ENCODE results near the gene MEF2B. TPM values are rescaled to one million over a fixed set of nuclear protein-coding genes. Genes with fewer than 3 reads are reported as not detected.
A peak's percentile ranks its signal among the peaks of the same experiment; 100 is the strongest.

The MEF2B gene
- total and polyA plus RNA-seq, 4 experiments from 2014 or later, result 0.71 to 5.2 (median 3.1) TPM; not detected in 1

DNA sequence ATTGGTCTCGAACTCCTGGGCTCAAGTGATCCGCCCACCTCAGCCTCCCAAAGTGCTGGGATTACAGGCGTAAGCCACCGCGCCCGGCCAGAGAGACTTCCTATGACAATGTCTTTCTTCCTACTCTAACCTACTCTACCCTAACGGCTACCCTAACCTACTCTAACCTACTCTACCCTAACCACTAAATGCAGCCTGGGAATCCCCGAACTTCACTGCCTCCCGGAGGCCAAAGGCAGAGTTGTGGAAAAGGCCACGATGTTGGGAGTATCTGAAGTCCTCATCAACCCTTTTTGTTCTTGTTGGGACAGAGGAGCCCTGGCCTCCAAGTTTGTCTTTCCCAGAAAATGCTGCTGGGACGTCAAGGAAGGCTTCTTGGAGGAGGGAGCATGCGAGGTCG, 34.1 kb upstream of the MEF2B start:
- Mint-ChIP-seq H3K9me3 (peaks cover 0 to 4% (median 0%) of the 10 kb centered on the region in 8 donors), H3K36me3 (peaks cover 0 to 8% of the 10 kb centered on the region in 2 donors), H3K27me3 (peaks cover 0 to 4% of the 10 kb centered on the region in 2 donors), H3K27ac (peak overlapping the region in 2 of 7 donors; percentile 12 to 90), H3K4me1 (peaks cover 19 to 42% (median 35%) of the 10 kb centered on the region in 4 donors), H3K4me3 (peak overlapping the region in 7 of 8 donors; percentile 56 to 94 (median 91))
- Histone ChIP-seq H3K27me3 (ENCODE audit: insufficient read depth, low read length) (no peaks in the 10 kb centered on the region), H3K4me3 (ENCODE audit: low read length in 2 of 2) (no peak overlapping the region), H3K36me3 (ENCODE audit: insufficient read depth, low read length) (no peaks in the 10 kb centered on the region), H3K4me1 (ENCODE audit: insufficient read depth, low read length) (peaks cover 33% of the 10 kb centered on the region), H3K9me3 (ENCODE audit: control insufficient read depth in 1 of 2, low read length in 2 of 2) (no peaks in the 10 kb centered on the region), H3K27ac (ENCODE audit: low read depth, low read length) (no peak overlapping the region)
- intact Hi-C loops (cut with micrococcal nuclease), result no loop called here
- CTCF ChIA-PET (ENCODE audit: partially characterized antibody), result interaction anchor here (0.6 to 1.8 kb wide), 2 partner anchors 18 to 89 kb away, joined by 3 to 6 read pairs; no protein-coding TSS in a partner anchor
- POLR2A ChIA-PET (ENCODE audit: partially characterized antibody), result interaction anchor here (5.1 kb wide), 1 partner anchor 11 kb away, joined by 84 read pairs; the partner anchor contains the start of genes BORCS8 and RFXANK
- no peak for DNase-seq

DNA sequence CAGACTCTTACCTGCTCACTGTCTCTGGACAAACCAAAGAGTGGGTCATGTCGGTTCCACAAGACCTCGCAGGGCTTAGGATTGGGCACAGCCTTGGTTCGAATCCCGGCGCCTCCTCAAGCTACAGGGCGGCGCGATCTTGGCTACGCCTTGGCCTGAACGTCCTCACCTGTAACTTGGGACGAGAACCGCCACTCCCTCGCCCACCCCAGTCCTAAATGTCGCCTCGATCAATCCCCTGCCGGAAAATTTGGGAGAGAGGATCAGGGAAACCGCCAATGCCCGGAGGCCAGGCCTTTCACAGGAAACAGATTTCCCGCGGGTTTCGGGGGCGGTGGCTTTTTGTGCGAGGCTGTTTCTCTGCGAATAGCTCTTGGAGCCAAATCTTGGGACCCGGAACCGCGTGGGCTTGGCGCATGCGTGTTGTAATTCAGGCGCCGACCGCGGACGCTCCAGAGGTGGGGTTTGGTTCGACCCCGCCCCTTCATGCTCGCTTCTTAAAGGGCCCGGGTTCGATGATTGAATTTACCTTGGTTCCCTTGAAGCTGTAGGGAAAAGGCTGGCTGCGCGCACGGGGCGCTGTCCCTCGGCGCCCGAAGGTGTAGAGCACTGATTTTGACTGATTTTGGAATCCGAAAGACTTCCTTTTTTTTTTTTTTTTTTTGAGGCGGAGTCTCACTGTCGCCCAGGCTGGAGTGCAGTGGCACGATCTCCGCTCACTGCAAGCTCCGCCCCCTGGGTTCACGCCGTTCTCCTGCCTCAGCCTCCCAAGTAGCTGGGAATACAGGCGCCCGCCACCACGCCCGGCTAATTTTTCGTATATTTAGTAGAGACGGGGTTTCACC, 33.2 kb upstream of the MEF2B start, which contains the start of gene NR2C2AP:
Gene NR2C2AP (minus strand): TSS at position 403 of the 845 bp plus-strand sequence. CDS start 354 bp downstream, at position 49.
- H3K9me3 Mint-ChIP-seq, result peaks cover 0 to 4% (median 0%) of the 10 kb centered on the region in 8 donors
- DNase-seq, result peak; percentile 89 to 91 (median 90)
- peaks cover 2 to 12% of the 10 kb centered on the region in 2 donors for H3K36me3 Mint-ChIP-seq
- H3K27ac ChIP-seq (ENCODE audit: low read depth, low read length), result peak within 1 kb of the TSS; percentile 73
- peaks cover 19 to 43% (median 35%) of the 10 kb centered on the region in 4 donors for H3K4me1 Mint-ChIP-seq
- H3K4me3 ChIP-seq (ENCODE audit: low read length in 2 of 2), result peak within 1 kb of the TSS; percentile 69 to 93
- H3K36me3 ChIP-seq (ENCODE audit: insufficient read depth, low read length), result peaks cover 6% of the 10 kb centered on the region
- intact Hi-C loops (cut with micrococcal nuclease), result loop anchor here (1.0 kb wide), 2 partner anchors 11 to 117 kb away; partner anchors contain the start of genes BORCS8, MAU2, RFXANK and SUGP1
- peak within 1 kb of the TSS; percentile 90 to 96 (median 94) for H3K27ac Mint-ChIP-seq
- ChIA-PET CTCF (ENCODE audit: partially characterized antibody) (interaction anchor here (0.6 to 1.8 kb wide), 6 partner anchors 10 to 227 kb away, joined by 3 to 6 read pairs (median 3); no protein-coding TSS in a partner anchor), POLR2A (ENCODE audit: partially characterized antibody) (interaction anchor here (0.8 to 5.1 kb wide), 6 partner anchors 10 to 287 kb away, joined by 3 to 84 read pairs (median 4); partner anchors contain the start of genes BORCS8, COPE, DDX49 and GATAD2A)
- peak within 1 kb of the TSS; percentile 91 to 97 (median 94) for H3K4me3 Mint-ChIP-seq
- H3K4me1 ChIP-seq (ENCODE audit: insufficient read depth, low read length), result peaks cover 33% of the 10 kb centered on the region
- H3K9me3 ChIP-seq (ENCODE audit: control insufficient read depth in 1 of 2, low read length in 2 of 2), result no peaks in the 10 kb centered on the region
- H3K27me3 Mint-ChIP-seq, result peaks cover 0 to 4% of the 10 kb centered on the region in 2 donors
- no peaks in the 10 kb centered on the region for H3K27me3 ChIP-seq (ENCODE audit: insufficient read depth, low read length)

GRCh38 chr19:19202707-19203011, 32.6 kb upstream of the MEF2B start:
- ChIA-PET POLR2A (ENCODE audit: partially characterized antibody) (interaction anchor here (0.6 to 5.1 kb wide), 7 partner anchors 10 to 288 kb away, joined by 3 to 84 read pairs (median 4); partner anchors contain the start of genes BORCS8, COPE, DDX49 and GATAD2A), CTCF (ENCODE audit: partially characterized antibody) (interaction anchor here (0.6 to 1.6 kb wide), 4 partner anchors 10 to 227 kb away, joined by 3 to 6 read pairs (median 3); no protein-coding TSS in a partner anchor)
- peaks cover 28% of the 10 kb centered on the region for H3K4me1 ChIP-seq (ENCODE audit: insufficient read depth, low read length)
- peaks cover 10% of the 10 kb centered on the region for H3K36me3 ChIP-seq (ENCODE audit: insufficient read depth, low read length)
- H3K27ac Mint-ChIP-seq, result peak overlapping the region; percentile 90 to 96 (median 94)
- peaks cover 0 to 2% of the 10 kb centered on the region in 2 donors for H3K27me3 Mint-ChIP-seq
- H3K36me3 Mint-ChIP-seq, result peaks cover 5 to 16% of the 10 kb centered on the region in 2 donors
- no peaks in the 10 kb centered on the region for H3K27me3 ChIP-seq (ENCODE audit: insufficient read depth, low read length)
- H3K9me3 ChIP-seq (ENCODE audit: control insufficient read depth in 1 of 2, low read length in 2 of 2), result no peaks in the 10 kb centered on the region
- peak overlapping the region; percentile 73 for H3K27ac ChIP-seq (ENCODE audit: low read depth, low read length)
- H3K4me3 ChIP-seq (ENCODE audit: low read length in 2 of 2), result peak overlapping the region; percentile 69 to 93
- DNase-seq, result no peak
- peak overlapping the region; percentile 91 to 97 (median 94) for H3K4me3 Mint-ChIP-seq
- peaks cover 16 to 42% (median 32%) of the 10 kb centered on the region in 4 donors for H3K4me1 Mint-ChIP-seq
- H3K9me3 Mint-ChIP-seq, result peaks cover 0 to 4% (median 0%) of the 10 kb centered on the region in 8 donors
- intact Hi-C loops (cut with micrococcal nuclease), result loop anchor here (1.0 kb wide), 2 partner anchors 10 to 118 kb away; partner anchors contain the start of genes BORCS8, MAU2, RFXANK and SUGP1

GRCh38 chr19:19201697-19202630, 31.9 kb upstream of the MEF2B start:
- Mint-ChIP-seq H3K4me1 (peaks cover 9 to 35% (median 26%) of the 10 kb centered on the region in 4 donors), H3K27ac (peak overlapping the region; percentile 29 to 96 (median 94)), H3K9me3 (peaks cover 0 to 2% (median 0%) of the 10 kb centered on the region in 8 donors), H3K36me3 (peaks cover 5 to 16% of the 10 kb centered on the region in 2 donors), H3K27me3 (no peaks in the 10 kb centered on the region), H3K4me3 (peak overlapping the region; percentile 91 to 97 (median 94))
- Histone ChIP-seq H3K27ac (ENCODE audit: low read depth, low read length) (peak overlapping the region; percentile 73), H3K36me3 (ENCODE audit: insufficient read depth, low read length) (peaks cover 12% of the 10 kb centered on the region), H3K4me3 (ENCODE audit: low read length in 2 of 2) (peak overlapping the region; percentile 69 to 93), H3K9me3 (ENCODE audit: control insufficient read depth in 1 of 2, low read length in 2 of 2) (no peaks in the 10 kb centered on the region), H3K27me3 (ENCODE audit: insufficient read depth, low read length) (no peaks in the 10 kb centered on the region), H3K4me1 (ENCODE audit: insufficient read depth, low read length) (peaks cover 21% of the 10 kb centered on the region)
- DNase-seq, result no peak
- CTCF ChIA-PET (ENCODE audit: partially characterized antibody), result interaction anchor here (0.6 to 1.6 kb wide), 3 partner anchors 9 to 289 kb away, joined by 3 to 6 read pairs (median 3); no protein-coding TSS in a partner anchor
- intact Hi-C loops (cut with micrococcal nuclease), result no loop called here
- POLR2A ChIA-PET (ENCODE audit: partially characterized antibody), result interaction anchor here (0.6 to 5.1 kb wide), 3 partner anchors 9 to 282 kb away, joined by 3 to 84 read pairs (median 4); partner anchors contain the start of genes BORCS8, COPE, DDX49 and RFXANK

DNA sequence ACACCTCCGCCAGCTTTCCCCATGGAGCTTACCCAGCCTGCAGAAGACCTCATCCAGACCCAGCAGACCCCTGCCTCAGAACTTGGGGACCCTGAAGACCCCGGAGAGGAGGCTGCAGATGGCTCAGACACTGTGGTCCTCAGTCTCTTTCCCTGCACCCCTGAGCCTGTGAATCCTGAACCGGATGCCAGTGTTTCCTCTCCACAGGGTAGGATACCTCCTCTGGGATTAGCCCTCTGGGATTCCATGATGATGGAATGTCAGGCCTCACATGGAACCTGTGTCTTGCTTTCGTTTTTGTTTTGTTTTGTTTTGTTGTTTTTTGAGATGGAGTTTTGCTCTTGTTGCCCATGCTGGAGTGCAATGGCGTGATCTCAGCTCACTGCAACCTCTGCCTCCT, 23.9 kb upstream of the MEF2B start:
- intact Hi-C loops (cut with micrococcal nuclease), result loop anchor here (2.0 to 5.0 kb wide), 5 partner anchors 57 to 469 kb away; partner anchors contain the start of genes ATP13A1, COPE, DDX49 and GATAD2A
- ChIA-PET POLR2A (ENCODE audit: partially characterized antibody) (interaction anchor here (4.5 kb wide), 1 partner anchor 9 kb away, joined by 84 read pairs; the partner anchor contains the start of gene NR2C2AP), CTCF (ENCODE audit: partially characterized antibody) (no interaction called here)
- H3K9me3 Mint-ChIP-seq, result no peaks in the 10 kb centered on the region
- peak overlapping the region; percentile 95 to 99 (median 98) for H3K4me3 Mint-ChIP-seq
- peaks cover 9 to 28% of the 10 kb centered on the region in 2 donors for H3K36me3 Mint-ChIP-seq
- H3K27ac Mint-ChIP-seq, result peak overlapping the region in 4 of 7 donors; percentile 14 to 98 (median 78)
- Histone ChIP-seq H3K27me3 (ENCODE audit: insufficient read depth, low read length) (no peaks in the 10 kb centered on the region), H3K36me3 (ENCODE audit: insufficient read depth, low read length) (peaks cover 12% of the 10 kb centered on the region), H3K9me3 (ENCODE audit: control insufficient read depth in 1 of 2, low read length in 2 of 2) (no peaks in the 10 kb centered on the region), H3K27ac (ENCODE audit: low read depth, low read length) (no peak overlapping the region), H3K4me3 (ENCODE audit: low read length in 2 of 2) (no peak overlapping the region), H3K4me1 (ENCODE audit: insufficient read depth, low read length) (peaks cover 44% of the 10 kb centered on the region)
- peaks cover 18 to 59% (median 37%) of the 10 kb centered on the region in 4 donors for H3K4me1 Mint-ChIP-seq
- H3K27me3 Mint-ChIP-seq, result no peaks in the 10 kb centered on the region
- DNase-seq, result no peak

- Mint-ChIP-seq H3K4me3 (peak overlapping the region; percentile 95 to 99 (median 98)), H3K9me3 (no peaks in the 10 kb centered on the region), H3K27me3 (no peaks in the 10 kb centered on the region), H3K27ac (peak overlapping the region; percentile 98 to 100 (median 99)), H3K4me1 (peaks cover 18 to 55% (median 37%) of the 10 kb centered on the region in 4 donors), H3K36me3 (peaks cover 4 to 22% of the 10 kb centered on the region in 2 donors)
- Histone ChIP-seq H3K4me1 (ENCODE audit: insufficient read depth, low read length) (peaks cover 44% of the 10 kb centered on the region), H3K9me3 (ENCODE audit: control insufficient read depth in 1 of 2, low read length in 2 of 2) (no peaks in the 10 kb centered on the region), H3K36me3 (ENCODE audit: insufficient read depth, low read length) (peaks cover 4% of the 10 kb centered on the region), H3K27me3 (ENCODE audit: insufficient read depth, low read length) (no peaks in the 10 kb centered on the region), H3K27ac (ENCODE audit: low read depth, low read length) (peak overlapping the region; percentile 100), H3K4me3 (ENCODE audit: low read length in 2 of 2) (peak overlapping the region; percentile 86 to 100)
- no peak for DNase-seq
- ChIA-PET POLR2A (ENCODE audit: partially characterized antibody) (interaction anchor here (0.7 to 4.5 kb wide), 7 partner anchors 10 to 361 kb away, joined by 3 to 84 read pairs (median 4); partner anchors contain the start of genes COPE, DDX49, GATAD2A and MAU2), CTCF (ENCODE audit: partially characterized antibody) (interaction anchor here (0.7 to 1.3 kb wide), 4 partner anchors 10 to 131 kb away, joined by 3 to 6 read pairs (median 3); partner anchors contain the start of gene NR2C2AP)
- intact Hi-C loops (cut with micrococcal nuclease), result loop anchor here (1.0 to 5.0 kb wide), 8 partner anchors 10 to 470 kb away; partner anchors contain the start of genes ATP13A1, COPE, DDX49 and GATAD2A
Observed at GRCh38 chr19:19192910-19193423, 22.9 kb upstream of the MEF2B start.

Data from CD4-positive, alpha-beta memory T cell (primary cell).